HepG2 (cell line): ENCODE results near the gene STK11. TPM values are rescaled to one million over a fixed set of nuclear protein-coding genes. Genes with fewer than 3 reads are reported as not detected.

ENCODE experiments used
- MBNL3 ChIP-seq: fragments of 250-450 bp; sonication (Bioruptor Pico); conservative IDR thresholded peaks from 2 replicates; pipeline ENCODE4 v1.8.0; 2022; ENCODE audit warnings: mild to moderate bottlenecking, inconsistent platforms
- NFE2L1 ChIP-seq: sonication (generic); formaldehyde crosslinking; IDR thresholded peaks from 2 replicates; pipeline ENCODE4 v1.4.0; 2020; ENCODE audit warnings: missing genetic modification reagents, mild to moderate bottlenecking, borderline replicate concordance
- PHF5A ChIP-seq: IDR thresholded peaks from one replicate; pipeline ENCODE4 v1.6.1; 2018; ENCODE audit warnings: low read depth, missing genetic modification reagents; ENCODE audit not compliant: unreplicated experiment
- RNF2 ChIP-seq: fragments of 450-650 bp; conservative IDR thresholded peaks from 2 replicates; pipeline ENCODE4 v1.6.1; 2016; ENCODE audit warnings: low read depth
- SNRNP70 ChIP-seq: fragments of 200-400 bp; formaldehyde crosslinking; IDR thresholded peaks from 2 replicates; pipeline ENCODE4 v1.6.1; 2017; ENCODE audit warnings: mild to moderate bottlenecking, low read depth, low read length, moderate library complexity
- SYNCRIP ChIP-seq: fragments of 200-400 bp; formaldehyde crosslinking; IDR thresholded peaks from 2 replicates; pipeline ENCODE4 v1.6.1; 2018; ENCODE audit warnings: mild to moderate bottlenecking, low read depth, low read length; ENCODE audit not compliant: insufficient read depth
- TCF7L2 ChIP-seq: IDR thresholded peaks from 2 replicates; pipeline ENCODE4 v1.6.1; 2011; ENCODE audit warnings: mild to moderate bottlenecking, low read depth, low read length, moderate library complexity
- ZFP1 ChIP-seq: IDR thresholded peaks from 2 replicates; pipeline ENCODE4 v1.6.1; 2016
- ZNF3 ChIP-seq: IDR thresholded peaks from 2 replicates; pipeline ENCODE4 v1.7.0; 2017; ENCODE audit warnings: inconsistent platforms
- ZNF781 ChIP-seq: sonication (generic); formaldehyde crosslinking; IDR thresholded peaks from 2 replicates; pipeline ENCODE4 v1.5.1; 2020; ENCODE audit warnings: borderline replicate concordance, mild to moderate bottlenecking, missing genetic modification reagents; ENCODE audit errors: not compliant biosample characterization
- ZSCAN25 ChIP-seq: sonication (generic); formaldehyde crosslinking; IDR thresholded peaks from 2 replicates; pipeline ENCODE4 v1.8.0; 2022; ENCODE audit warnings: mild to moderate bottlenecking, missing genetic modification reagents
- polyA plus RNA-seq, 8 experiments: library from polyadenylated mRNA; depleted of rRNA in 3 of 8; stranded (reverse) in 7 of 8; unstranded in 1 of 8; fragments of >200 nt; fragmentation: Illumina TruSeq in 4 of 8; extraction: Trizol in 4 of 8; gene quantifications; 2 replicates each; pipeline versions ENCODE4 v1.2.1 to v1.2.3, GENCODE V29; 2011 to 2016; ENCODE audit warnings: low read depth in 4 of 8, missing spikeins in 1 of 8, mixed read lengths in 1 of 8; ENCODE audit not compliant: insufficient read depth in 1 of 8
- total RNA-seq, 5 experiments: library from RNA; depleted of rRNA; stranded (reverse); fragments of >200 nt; fragmentation: Illumina TruSeq; extraction: Trizol; gene quantifications; 2 replicates each; pipeline ENCODE4 v1.2.3, GENCODE V29; 2016; ENCODE audit warnings: low read depth in 1 of 5
- TF ChIP-seq, protein P1 (sequence below): sonication (generic); formaldehyde crosslinking; IDR thresholded peaks from 2 replicates; pipeline ENCODE4 v1.4.0; 2020; ENCODE audit warnings: missing genetic modification reagents
- TF ChIP-seq, protein P2 (sequence below): sonication (generic); formaldehyde crosslinking; IDR thresholded peaks from 2 replicates; pipeline ENCODE4 v1.4.0; 2020; ENCODE audit warnings: mild to moderate bottlenecking, missing genetic modification reagents
- TF ChIP-seq, protein P3 (sequence below): sonication (generic); formaldehyde crosslinking; conservative IDR thresholded peaks from 2 replicates; pipeline ENCODE4 v1.4.0; 2020; ENCODE audit warnings: missing genetic modification reagents
- TF ChIP-seq, protein P4 (sequence below): sonication (generic); formaldehyde crosslinking; IDR thresholded peaks from 2 replicates; pipeline ENCODE4 v1.4.0; 2020; ENCODE audit warnings: missing genetic modification reagents, borderline replicate concordance

The STK11 gene
- total and polyA plus RNA-seq, 2 of the 13 experiments (the other 11 are each of a cell fraction or from before 2014, with no cell fraction given) = 27.5 to 43.6 TPM

DNA sequence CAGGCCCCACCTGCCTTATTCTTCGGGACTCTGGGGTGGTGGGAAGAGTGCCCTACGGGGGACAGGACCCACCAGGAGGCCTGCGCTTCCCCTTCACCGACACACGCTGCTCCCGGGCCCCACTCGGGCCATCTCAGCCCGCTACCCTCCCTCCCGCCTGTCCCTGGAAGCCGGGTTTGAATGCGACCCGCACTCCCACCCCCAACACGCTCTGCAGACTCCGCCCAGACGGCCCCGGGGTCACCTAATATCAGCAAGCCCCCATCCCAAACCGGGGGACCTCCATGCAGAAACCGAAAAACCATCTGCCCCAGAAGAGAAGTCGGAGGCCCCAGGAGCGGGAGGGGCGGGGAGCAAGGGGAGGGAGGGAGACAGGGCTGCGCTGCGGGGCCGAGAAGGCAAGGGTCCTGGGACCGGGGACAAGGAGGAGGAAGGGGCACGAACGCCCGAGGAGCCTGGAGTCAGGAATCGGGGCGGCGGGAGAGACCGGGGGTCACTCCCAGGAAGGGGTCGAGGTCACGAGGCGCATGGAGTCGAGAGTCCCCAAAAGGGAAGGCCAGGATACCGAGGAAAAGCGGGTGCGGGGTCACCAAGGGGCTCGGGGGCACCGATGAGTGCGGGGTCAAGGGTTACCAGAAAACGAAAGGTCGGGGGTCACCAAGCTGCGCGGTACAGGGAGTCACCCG, 32.3 kb upstream of the STK11 start (continued):
- TF ChIP-seq, protein P1, sequence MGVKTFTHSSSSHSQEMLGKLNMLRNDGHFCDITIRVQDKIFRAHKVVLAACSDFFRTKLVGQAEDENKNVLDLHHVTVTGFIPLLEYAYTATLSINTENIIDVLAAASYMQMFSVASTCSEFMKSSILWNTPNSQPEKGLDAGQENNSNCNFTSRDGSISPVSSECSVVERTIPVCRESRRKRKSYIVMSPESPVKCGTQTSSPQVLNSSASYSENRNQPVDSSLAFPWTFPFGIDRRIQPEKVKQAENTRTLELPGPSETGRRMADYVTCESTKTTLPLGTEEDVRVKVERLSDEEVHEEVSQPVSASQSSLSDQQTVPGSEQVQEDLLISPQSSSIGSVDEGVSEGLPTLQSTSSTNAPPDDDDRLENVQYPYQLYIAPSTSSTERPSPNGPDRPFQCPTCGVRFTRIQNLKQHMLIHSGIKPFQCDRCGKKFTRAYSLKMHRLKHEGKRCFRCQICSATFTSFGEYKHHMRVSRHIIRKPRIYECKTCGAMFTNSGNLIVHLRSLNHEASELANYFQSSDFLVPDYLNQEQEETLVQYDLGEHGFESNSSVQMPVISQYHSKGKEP (CRISPR knock-in tag) = no peak
- TF ChIP-seq RNF2 (no peak), NFE2L1 (CRISPR knock-in tag) (no peak), TCF7L2 (no peak), MBNL3 (CRISPR knock-in tag) (no peak), ZNF3 (no peak), PHF5A (no peak), ZNF781 (CRISPR knock-in tag) (no peak), SNRNP70 (no peak), ZFP1 (CRISPR knock-in tag) (no peak), SYNCRIP (no peak), ZSCAN25 (CRISPR knock-in tag) (no peak)
- TF ChIP-seq, protein P2, sequence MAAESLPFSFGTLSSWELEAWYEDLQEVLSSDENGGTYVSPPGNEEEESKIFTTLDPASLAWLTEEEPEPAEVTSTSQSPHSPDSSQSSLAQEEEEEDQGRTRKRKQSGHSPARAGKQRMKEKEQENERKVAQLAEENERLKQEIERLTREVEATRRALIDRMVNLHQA = no peak
- TF ChIP-seq, protein P3, sequence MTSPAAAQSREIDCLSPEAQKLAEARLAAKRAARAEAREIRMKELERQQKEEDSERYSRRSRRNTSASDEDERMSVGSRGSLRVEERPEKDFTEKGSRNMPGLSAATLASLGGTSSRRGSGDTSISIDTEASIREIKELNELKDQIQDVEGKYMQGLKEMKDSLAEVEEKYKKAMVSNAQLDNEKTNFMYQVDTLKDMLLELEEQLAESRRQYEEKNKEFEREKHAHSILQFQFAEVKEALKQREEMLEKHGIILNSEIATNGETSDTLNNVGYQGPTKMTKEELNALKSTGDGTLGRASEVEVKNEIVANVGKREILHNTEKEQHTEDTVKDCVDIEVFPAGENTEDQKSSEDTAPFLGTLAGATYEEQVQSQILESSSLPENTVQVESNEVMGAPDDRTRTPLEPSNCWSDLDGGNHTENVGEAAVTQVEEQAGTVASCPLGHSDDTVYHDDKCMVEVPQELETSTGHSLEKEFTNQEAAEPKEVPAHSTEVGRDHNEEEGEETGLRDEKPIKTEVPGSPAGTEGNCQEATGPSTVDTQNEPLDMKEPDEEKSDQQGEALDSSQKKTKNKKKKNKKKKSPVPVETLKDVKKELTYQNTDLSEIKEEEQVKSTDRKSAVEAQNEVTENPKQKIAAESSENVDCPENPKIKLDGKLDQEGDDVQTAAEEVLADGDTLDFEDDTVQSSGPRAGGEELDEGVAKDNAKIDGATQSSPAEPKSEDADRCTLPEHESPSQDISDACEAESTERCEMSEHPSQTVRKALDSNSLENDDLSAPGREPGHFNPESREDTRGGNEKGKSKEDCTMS (CRISPR knock-in tag) = no peak
- TF ChIP-seq, protein P4, sequence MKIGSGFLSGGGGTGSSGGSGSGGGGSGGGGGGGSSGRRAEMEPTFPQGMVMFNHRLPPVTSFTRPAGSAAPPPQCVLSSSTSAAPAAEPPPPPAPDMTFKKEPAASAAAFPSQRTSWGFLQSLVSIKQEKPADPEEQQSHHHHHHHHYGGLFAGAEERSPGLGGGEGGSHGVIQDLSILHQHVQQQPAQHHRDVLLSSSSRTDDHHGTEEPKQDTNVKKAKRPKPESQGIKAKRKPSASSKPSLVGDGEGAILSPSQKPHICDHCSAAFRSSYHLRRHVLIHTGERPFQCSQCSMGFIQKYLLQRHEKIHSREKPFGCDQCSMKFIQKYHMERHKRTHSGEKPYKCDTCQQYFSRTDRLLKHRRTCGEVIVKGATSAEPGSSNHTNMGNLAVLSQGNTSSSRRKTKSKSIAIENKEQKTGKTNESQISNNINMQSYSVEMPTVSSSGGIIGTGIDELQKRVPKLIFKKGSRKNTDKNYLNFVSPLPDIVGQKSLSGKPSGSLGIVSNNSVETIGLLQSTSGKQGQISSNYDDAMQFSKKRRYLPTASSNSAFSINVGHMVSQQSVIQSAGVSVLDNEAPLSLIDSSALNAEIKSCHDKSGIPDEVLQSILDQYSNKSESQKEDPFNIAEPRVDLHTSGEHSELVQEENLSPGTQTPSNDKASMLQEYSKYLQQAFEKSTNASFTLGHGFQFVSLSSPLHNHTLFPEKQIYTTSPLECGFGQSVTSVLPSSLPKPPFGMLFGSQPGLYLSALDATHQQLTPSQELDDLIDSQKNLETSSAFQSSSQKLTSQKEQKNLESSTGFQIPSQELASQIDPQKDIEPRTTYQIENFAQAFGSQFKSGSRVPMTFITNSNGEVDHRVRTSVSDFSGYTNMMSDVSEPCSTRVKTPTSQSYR (CRISPR knock-in tag) = no peak
